Measurements from ENCODE around the gene SLC2A4.

Gene SLC2A4

DNA sequence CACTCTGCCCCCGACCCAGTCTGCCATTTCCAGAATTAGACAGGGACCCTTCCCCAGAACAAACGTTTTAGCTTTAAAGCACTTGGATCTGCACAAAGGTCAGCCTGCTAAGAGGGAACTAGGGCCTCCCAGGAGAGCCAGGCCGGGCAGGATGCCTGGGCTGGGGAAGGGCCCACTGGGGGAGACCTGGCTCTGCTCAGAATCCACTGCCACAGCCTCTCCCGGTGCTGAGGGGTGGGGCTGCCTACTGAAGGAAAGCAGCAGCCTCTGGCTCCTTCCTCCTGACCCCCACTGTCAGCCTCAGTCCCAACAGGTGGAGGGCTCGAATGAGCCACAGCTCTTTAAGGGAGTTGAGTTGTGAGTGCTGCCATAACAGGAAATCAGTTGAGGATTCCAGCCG lies 11.2 kb downstream of the SLC2A4 start:
- Histone ChIP-seq H3K79me2 (ENCODE audit: low read length) (no peaks in the 10 kb centered on the region), H3K9me2 (replicated peaks; ENCODE audit: insufficient read depth, low read length) (no peaks in the 10 kb centered on the region), H2AFZ (ENCODE audit: low read length) (no peak overlapping the region), H3K9ac (ENCODE audit: low read length) (no peak overlapping the region), H3K36me3 (replicated peaks; ENCODE audit: insufficient read depth, low read length) (no peaks in the 10 kb centered on the region), H3F3A (ENCODE audit: insufficient read depth, low read length) (no peaks in the 10 kb centered on the region), H3K9me3 (replicated peaks; ENCODE audit: insufficient read depth, low read length) (no peaks in the 10 kb centered on the region), H3K4me2 (ENCODE audit: low read depth, low read length) (no peak overlapping the region), H3K4me1 (ENCODE audit: low read length) (peaks cover 15% of the 10 kb centered on the region; the same call in 1 of the 2 replicates), H3K27me3 (replicated peaks; ENCODE audit: insufficient read depth, low read length) (peaks cover 66% of the 10 kb centered on the region), H3K4me3 (ENCODE audit: low read length) (no peak overlapping the region), H4K20me1 (ENCODE audit: insufficient read depth, low read length) (no peaks in the 10 kb centered on the region), H3K27ac (ENCODE audit: low read length) (no peak overlapping the region)
- no peak for TF ChIP-seq EZH2phosphoT487 (IDR thresholded peaks at IDR 0.05; ENCODE audit: low read length)
- TF ChIP-seq, protein P1, sequence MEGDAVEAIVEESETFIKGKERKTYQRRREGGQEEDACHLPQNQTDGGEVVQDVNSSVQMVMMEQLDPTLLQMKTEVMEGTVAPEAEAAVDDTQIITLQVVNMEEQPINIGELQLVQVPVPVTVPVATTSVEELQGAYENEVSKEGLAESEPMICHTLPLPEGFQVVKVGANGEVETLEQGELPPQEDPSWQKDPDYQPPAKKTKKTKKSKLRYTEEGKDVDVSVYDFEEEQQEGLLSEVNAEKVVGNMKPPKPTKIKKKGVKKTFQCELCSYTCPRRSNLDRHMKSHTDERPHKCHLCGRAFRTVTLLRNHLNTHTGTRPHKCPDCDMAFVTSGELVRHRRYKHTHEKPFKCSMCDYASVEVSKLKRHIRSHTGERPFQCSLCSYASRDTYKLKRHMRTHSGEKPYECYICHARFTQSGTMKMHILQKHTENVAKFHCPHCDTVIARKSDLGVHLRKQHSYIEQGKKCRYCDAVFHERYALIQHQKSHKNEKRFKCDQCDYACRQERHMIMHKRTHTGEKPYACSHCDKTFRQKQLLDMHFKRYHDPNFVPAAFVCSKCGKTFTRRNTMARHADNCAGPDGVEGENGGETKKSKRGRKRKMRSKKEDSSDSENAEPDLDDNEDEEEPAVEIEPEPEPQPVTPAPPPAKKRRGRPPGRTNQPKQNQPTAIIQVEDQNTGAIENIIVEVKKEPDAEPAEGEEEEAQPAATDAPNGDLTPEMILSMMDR (IDR thresholded peaks at IDR 0.05; ENCODE audit: low read length) = no peak
- DNase-seq = no peak

DNA sequence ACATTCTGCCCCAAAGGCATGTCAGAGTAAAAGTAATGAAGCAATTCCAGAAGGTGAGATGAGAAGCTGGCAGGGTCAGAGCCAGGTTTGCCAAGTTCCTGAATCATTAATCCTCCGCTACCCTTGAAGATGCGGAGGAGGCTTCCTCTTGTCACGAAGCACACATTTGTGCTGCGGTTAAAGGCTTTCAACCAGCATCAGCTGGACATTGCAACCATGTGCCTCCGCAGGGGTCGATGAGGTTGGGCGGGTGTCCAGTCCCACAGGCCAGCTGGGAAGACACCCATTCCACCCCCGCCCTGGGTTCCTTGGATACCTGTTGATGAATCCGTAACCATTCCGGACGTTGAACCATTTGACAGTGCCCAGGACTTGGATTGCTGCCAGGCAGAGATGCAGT lies 11.6 kb downstream of the SLC2A4 start:
- no peak overlapping the region for H3K27ac ChIP-seq (ENCODE audit: low read length)
- H3K36me3 ChIP-seq (replicated peaks; ENCODE audit: insufficient read depth, low read length) = no peaks in the 10 kb centered on the region
- H3K4me1 ChIP-seq (ENCODE audit: low read length) = peaks cover 15% of the 10 kb centered on the region; the same call in 1 of the 2 replicates
- no peak overlapping the region for H2AFZ ChIP-seq (ENCODE audit: low read length)
- no peaks in the 10 kb centered on the region for H3K9me2 ChIP-seq (replicated peaks; ENCODE audit: insufficient read depth, low read length)
- peaks cover 64% of the 10 kb centered on the region for H3K27me3 ChIP-seq (replicated peaks; ENCODE audit: insufficient read depth, low read length)
- no peak overlapping the region for H3K4me2 ChIP-seq (ENCODE audit: low read depth, low read length)
- TF ChIP-seq, protein P1 (IDR thresholded peaks at IDR 0.05; ENCODE audit: low read length) = no peak
- TF ChIP-seq EZH2phosphoT487 (IDR thresholded peaks at IDR 0.05; ENCODE audit: low read length) (no peak), EZH2 (optimal IDR thresholded peaks at IDR 0.05; ENCODE audit: low read depth, low read length) (no peak)
- no peak overlapping the region for H3K9ac ChIP-seq (ENCODE audit: low read length)
- no peak for DNase-seq
- H3K79me2 ChIP-seq (ENCODE audit: low read length) = no peaks in the 10 kb centered on the region
- no peaks in the 10 kb centered on the region for H3K9me3 ChIP-seq (replicated peaks; ENCODE audit: insufficient read depth, low read length)
- no peaks in the 10 kb centered on the region for H3F3A ChIP-seq (ENCODE audit: insufficient read depth, low read length)
- H4K20me1 ChIP-seq (ENCODE audit: insufficient read depth, low read length) = no peaks in the 10 kb centered on the region
- H3K4me3 ChIP-seq (ENCODE audit: low read length) = no peak overlapping the region

DNA sequence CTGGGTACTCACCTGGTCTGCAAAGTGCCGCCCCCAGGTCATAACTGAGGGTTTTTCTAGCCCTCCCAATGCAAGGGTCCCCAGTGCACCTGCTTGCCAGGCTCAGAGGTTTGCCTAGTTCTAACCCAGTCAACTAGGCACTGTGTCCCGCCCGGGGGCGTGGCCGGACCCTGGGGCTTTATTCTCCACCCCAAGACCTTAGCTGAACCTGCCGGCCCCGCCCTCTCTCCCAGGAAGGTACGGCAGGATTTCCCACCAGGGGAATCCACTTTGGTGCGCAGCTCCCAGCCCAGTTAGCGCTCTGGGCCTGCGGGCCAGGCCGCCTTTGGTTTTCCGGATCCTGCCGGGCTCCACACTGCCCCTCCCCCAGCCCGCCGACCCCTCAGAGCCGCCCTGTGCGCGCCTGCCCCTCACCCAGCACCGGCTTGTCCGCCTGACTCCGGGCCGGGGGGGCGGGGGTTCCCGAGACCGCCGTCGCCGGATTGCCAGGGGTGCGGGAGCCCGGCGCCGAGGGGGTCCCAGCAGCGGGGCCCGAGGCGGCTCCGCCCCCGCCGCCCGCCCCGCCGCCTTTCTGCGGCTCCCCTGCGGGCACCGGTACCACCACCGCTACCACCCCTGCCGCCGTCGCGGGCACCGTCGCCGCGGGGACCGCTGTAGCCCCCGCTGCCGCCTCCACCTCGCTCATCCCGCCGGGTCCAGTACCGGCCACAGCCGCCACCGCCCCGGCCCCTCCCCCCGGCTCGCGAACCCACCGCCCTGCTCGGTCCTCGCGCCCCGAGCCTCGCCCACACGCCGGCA lies 12.5 kb downstream of the SLC2A4 start:
- no peaks in the 10 kb centered on the region for H3K9me2 ChIP-seq (replicated peaks; ENCODE audit: insufficient read depth, low read length)
- H3K4me1 ChIP-seq (ENCODE audit: low read length) = peaks cover 15% of the 10 kb centered on the region; the same call in 1 of the 2 replicates
- peaks cover 58% of the 10 kb centered on the region for H3K27me3 ChIP-seq (replicated peaks; ENCODE audit: insufficient read depth, low read length)
- no peak for DNase-seq
- H3K4me2 ChIP-seq (ENCODE audit: low read depth, low read length) = no peak overlapping the region
- no peak overlapping the region for H2AFZ ChIP-seq (ENCODE audit: low read length)
- H3K4me3 ChIP-seq (ENCODE audit: low read length) = no peak overlapping the region
- no peaks in the 10 kb centered on the region for H3F3A ChIP-seq (ENCODE audit: insufficient read depth, low read length)
- no peaks in the 10 kb centered on the region for H3K79me2 ChIP-seq (ENCODE audit: low read length)
- no peaks in the 10 kb centered on the region for H3K9me3 ChIP-seq (replicated peaks; ENCODE audit: insufficient read depth, low read length)
- TF ChIP-seq EZH2phosphoT487 (IDR thresholded peaks at IDR 0.05; ENCODE audit: low read length) = no peak
- TF ChIP-seq EZH2 (optimal IDR thresholded peaks at IDR 0.05; ENCODE audit: low read depth, low read length) = no peak
- TF ChIP-seq, protein P1 (IDR thresholded peaks at IDR 0.05; ENCODE audit: low read length) = no peak
- H4K20me1 ChIP-seq (ENCODE audit: insufficient read depth, low read length) = no peaks in the 10 kb centered on the region
- no peak overlapping the region for H3K27ac ChIP-seq (ENCODE audit: low read length)
- no peak overlapping the region for H3K9ac ChIP-seq (ENCODE audit: low read length)
- H3K36me3 ChIP-seq (replicated peaks; ENCODE audit: insufficient read depth, low read length) = no peaks in the 10 kb centered on the region
